Posterior vena cava (tissue), 2 donors: ENCODE measurements around the gene GNG12. TPM values are rescaled to one million over a fixed set of nuclear protein-coding genes. Genes with fewer than 3 reads are reported as not detected.
A peak's percentile ranks its signal among the peaks of the same experiment; 100 is the strongest.

ENCODE experiments used
- DNase-seq: peaks from one replicate; pipeline ENCODE4 v3.0.0-alpha.2; 2020; ENCODE audit warnings: low spot score
- intact Hi-C, 2 donors: fragments of 100-400 bp; cut with DNase I; formaldehyde crosslinking; loops; one replicate each; pipeline versions ENCODE4 v1.14.1 to v1.14.2; 2022 to 2023
- total RNA-seq, 2 donors: library from RNA; stranded (reverse); fragmentation: NEBNext Ultra II Directional; extraction: Animal tissue kit (Norgen Biotek cat#: 25700); gene quantifications; one replicate each; pipeline ENCODE4 v1.2.1, GENCODE V29; 2021
- donor health status: DM: yes; HTN: yes; CAD: no.
- donor health status: DM: yes; HTN: yes; CAD: no.

Gene GNG12
- total RNA-seq, 2 donors from 2014 or later = 165 to 166 TPM

DNA sequence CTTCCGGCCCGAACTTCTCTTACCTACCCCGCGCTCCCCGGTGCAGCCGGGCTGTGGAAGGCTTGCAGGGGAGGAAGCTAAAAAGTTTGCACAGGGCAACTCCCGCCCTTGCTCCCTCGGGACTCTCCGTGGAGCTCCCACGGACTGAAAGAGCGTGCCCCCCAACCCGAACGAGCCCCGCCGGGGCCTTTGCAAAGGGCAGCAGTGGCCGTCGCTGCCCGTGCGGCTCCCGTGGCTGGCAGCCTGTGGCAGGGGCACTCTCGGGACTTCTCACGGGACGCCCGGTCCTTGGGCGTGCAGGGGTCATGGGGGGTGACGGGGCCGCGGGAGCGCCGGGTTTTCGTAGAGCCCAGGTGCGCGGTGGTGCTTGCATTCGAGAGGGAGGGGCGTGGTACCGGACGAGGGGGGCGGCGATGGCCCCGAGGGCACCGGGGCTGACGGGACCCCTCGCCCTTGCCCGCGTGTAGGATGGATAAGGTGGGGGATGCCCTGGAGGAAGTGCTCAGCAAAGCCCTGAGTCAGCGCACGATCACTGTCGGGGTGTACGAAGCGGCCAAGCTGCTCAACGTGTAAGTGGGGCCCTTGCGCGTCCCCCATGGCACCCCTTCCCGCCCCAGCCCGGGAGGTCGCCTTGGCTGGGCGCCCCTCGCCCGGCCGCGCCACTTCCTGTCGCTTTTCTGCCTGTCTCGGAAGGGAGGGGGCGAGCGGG is 147.6 kb downstream of the GNG12 start:
- peak; percentile 89 for DNase-seq

DNA sequence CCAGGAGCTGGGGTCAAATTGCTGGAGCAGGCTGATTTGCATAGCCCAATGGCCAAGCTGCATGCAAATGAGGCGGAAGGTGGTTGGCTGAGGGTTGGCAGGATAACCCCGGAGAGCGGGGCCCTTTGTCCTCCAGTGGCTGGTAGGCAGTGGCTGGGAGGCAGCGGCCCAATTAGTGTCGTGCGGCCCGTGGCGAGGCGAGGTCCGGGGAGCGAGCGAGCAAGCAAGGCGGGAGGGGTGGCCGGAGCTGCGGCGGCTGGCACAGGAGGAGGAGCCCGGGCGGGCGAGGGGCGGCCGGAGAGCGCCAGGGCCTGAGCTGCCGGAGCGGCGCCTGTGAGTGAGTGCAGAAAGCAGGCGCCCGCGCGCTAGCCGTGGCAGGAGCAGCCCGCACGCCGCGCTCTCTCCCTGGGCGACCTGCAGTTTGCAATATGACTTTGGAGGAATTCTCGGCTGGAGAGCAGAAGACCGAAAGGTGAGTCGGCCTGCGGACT is 148.2 kb downstream of the GNG12 start, which contains the start of gene GADD45A:
Gene GADD45A (plus strand): TSS at position 135 of the 491 bp plus-strand sequence. CDS start 294 bp downstream, at position 429.
- DNase-seq = peak; percentile 99
- intact Hi-C loops = loop anchor here (5.0 to 10.0 kb wide), 4 partner anchors 70 to 150 kb away; partner anchors contain the start of gene GNG12 (in 1 of the 2)

More for the DNA sequence above, 147.6 kb downstream of the GNG12 start:
- intact Hi-C loops = loop anchor here (5.0 to 10.0 kb wide), 4 partner anchors 69 to 149 kb away; partner anchors contain the start of gene GNG12 (in 1 of the 2)

DNA sequence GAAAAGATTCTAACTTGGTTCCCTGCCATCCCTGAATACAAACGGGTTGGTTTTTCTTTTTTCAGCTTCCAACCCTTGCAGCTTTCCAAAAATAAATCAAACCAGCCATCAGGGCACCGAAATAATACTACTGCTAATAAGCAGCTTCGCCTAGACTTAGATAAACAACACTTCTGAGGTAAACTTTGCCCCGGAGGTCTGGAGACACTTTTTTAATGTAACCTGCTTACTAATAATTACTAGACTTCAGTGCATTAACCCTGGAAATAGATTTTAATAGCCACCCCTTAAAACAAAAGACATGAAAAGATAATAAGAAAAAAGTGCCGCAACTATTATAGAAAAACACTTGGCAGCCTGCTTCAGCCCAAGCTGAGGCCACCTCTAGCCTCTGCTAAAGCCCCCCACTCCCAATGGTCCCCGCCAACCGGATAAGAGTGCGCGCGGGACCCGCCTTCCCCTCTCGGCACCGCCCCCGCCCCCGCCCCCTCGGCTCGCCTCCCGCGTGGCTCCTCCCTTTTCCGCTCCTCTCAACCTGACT is 148.7 kb downstream of the GNG12 start:
- intact Hi-C loops = loop anchor here (5.0 to 10.0 kb wide), 5 partner anchors 70 to 1112 kb away; partner anchors contain the start of gene GNG12 (in 1 of the 2)
- no peak for DNase-seq

DNA sequence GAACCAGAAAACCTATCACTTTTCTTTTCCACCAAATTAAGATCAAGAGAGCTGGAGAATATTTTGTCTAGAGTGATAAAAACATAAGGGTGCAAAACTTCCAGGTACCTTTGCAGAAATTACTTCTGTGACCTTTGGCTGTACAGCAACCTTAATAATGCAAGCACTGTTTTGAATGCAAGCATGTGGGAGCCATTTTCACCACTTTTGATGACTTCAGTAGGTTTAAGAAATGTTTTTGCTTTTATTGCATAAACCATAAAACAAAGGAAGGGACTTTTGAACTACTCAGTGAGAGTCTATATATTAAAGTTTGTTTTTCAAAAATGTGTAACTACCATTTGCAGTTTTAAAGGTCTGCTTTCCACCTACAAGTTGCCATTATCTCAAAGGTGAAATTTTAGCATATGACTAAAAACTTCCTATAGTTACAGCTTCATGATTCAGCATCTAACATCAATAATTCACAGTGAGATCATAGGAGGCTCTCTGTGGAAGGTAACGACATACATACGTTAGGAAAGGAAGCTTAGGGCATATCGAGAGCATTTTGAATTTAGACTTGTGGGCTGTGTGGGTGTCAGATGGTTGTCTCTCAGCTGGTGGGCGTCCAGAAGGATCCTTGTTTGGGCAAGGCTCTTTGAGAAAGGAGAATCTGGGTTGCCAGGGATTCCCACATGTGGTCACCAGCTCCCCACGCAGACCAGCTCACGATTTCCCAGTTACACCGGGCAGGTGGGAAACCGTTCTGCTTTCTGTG is 149.3 kb downstream of the GNG12 start:
- DNase-seq = no peak
- intact Hi-C loops = loop anchor here (5.0 to 10.0 kb wide), 4 partner anchors 71 to 1112 kb away; partner anchors contain the start of gene GNG12 (in 1 of the 2)

DNA sequence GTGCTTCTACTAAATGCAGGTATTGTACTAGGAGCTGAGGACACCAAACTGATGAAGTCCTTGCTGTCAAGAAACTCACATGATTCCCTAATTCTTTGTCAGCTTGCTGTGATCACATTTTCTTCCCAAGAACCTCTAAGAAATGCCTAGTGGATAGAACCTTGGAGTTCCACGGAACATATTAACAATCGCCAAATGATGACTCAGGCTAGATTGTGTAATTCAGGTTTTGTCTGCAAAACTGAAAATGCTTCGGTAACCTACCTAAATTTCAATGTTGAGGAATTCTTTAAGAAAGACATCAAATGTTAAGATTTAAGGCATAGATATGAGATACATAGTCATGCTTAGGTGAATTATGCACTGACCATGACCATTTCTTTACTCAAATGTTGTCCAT is 150.0 kb downstream of the GNG12 start:
- intact Hi-C loops = loop anchor here (5.0 to 10.0 kb wide), 4 partner anchors 71 to 1111 kb away; partner anchors contain the start of gene GNG12 (in 1 of the 2)
- no peak for DNase-seq

DNA sequence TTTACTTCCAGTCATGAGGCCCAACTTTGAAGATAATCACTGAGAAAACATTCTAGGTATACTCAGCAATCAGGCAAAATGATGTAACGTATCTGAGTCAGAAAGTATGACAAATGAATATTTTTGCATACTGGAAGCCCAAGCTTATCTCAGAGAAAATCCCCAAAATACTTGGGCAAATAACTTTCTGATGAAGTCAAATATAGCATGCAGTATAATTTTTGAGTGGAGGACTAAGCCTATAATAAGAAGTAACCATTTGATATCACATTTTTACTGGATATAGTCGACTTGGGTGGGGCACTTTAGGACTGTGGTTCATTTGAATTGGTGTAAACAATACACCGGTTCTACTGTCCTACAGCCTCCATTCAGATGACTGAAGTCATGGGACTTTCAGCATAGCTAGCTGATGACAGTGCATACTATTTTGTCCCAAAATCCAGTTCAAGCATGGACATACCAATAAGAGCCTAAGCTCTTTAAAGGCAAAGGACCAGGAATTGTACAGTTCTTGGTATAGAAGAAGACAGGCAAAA is 150.5 kb downstream of the GNG12 start:
- intact Hi-C loops = loop anchor here (5.0 to 10.0 kb wide), 4 partner anchors 72 to 1110 kb away; partner anchors contain the start of gene GNG12 (in 1 of the 2)
- no peak for DNase-seq

DNA sequence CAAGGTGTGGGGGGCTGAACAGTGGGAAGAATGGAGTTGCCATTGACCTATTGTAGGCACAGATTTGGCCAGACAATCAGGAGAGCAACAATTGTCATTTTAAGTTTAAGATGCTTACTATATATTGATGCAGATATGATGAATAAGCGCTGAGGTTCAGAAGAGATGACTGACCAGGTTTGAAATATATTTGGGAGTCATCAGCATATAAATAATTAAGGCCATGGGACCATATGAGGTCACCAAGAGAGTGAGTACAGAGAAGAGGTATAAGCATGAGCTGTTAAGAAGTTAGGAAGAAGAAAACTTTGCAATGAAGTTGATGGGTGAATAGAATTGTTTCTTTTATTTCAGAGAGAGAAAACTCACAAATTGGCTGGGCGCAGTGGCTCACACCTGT is 152.8 kb downstream of the GNG12 start:
- intact Hi-C loops = loop anchor here (5.0 to 10.0 kb wide), 4 partner anchors 74 to 1108 kb away; partner anchors contain the start of gene GNG12 (in 1 of the 2)
- no peak for DNase-seq

DNA sequence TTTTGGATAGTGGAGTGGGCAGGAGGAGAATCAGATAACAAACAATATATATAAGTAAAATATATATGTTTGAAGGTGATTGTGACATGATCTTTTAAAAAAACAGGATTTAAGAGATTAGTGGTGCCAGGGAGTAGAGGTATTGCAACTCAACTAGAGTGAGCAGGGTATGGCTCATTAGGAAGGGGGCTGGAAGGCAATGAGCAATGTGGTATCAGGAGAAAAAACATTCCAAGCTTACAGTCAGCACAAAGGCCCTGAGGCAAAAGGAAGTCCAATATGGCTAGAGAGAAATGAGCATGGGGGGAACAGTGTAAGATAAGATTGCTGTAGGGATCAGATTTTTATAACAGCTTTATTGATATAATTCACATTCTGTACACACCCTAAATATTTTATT is 153.6 kb downstream of the GNG12 start:
- intact Hi-C loops = loop anchor here (5.0 to 10.0 kb wide), 4 partner anchors 75 to 1107 kb away; partner anchors contain the start of gene GNG12 (in 1 of the 2)
- no peak for DNase-seq

DNA sequence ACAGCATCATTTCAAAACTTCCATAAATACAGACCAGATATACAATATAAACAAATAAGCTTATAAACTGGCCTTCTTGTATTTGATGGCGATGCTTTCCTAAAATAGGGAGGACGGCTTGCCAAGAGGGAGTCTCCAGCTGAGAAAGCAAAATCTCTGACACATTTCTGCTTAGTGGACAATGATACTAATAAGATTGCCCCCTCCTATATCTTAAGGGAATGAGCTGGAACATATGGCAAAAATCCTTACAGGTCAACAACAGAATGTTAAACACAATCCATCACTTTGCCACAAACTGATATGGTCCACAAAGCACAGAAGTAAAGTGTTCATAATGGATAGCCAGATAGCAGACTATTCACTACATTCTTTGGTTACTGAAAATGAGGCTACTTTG is 155.3 kb downstream of the GNG12 start:
- intact Hi-C loops = no loop called here
- no peak for DNase-seq

DNA sequence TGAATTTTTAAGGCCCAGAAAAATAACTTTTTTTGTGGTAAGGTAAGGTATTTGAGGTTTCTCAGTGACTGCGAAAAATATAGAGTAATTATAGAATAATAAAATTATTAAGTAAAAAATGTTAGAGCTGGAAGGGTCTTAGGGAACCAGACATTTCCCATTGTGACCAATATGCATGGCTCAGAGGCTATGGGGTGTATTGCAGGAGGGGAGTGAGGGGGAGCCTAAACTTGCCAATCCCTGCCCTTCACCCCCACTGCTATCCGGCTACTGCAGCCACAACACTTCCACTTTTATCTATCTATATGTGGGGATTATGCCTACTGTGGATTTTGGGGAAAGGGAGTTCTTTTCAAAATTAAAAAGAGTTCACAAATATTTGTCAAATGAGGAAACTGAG is 155.9 kb downstream of the GNG12 start:
- DNase-seq = no peak
- intact Hi-C loops = no loop called here

DNA sequence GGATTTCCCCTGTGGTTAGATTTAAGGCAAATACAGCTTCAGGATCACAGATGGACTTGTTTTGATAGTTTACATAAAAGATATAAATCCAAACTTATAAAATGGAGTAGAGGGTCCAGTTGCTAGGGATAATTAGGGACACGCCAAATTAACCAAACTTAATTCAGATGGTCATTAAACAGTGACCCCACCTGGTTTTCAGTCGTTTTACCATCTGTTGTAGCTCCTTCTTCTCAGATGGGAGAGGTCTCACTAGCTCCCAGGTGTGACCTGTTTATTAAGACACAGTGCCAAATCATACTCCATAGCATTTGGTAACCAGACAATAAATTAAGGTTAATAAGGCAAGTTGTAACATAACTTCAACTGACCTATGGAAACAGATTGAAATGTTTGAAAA is 156.3 kb downstream of the GNG12 start:
- intact Hi-C loops = no loop called here
- no peak for DNase-seq

DNA sequence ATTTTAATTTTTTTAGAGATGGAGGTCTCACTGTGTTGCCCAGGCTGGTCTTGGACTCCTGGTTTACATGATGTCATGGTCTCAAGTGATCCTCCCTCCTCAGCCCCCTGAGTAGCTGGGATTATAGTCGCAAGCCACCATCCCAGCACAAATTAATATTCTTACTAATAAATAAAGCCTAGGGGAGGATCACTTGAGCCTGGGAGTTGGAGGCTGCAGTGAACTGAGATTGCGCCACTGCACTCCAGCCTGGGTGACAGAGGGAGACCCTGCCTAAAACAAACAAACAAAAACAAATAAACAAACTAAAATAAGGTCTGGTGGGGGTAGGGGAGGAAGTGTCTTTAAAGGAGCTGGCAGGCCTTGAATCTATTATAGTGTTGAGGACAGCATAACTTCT is 157.0 kb downstream of the GNG12 start:
- intact Hi-C loops = no loop called here
- no peak for DNase-seq

DNA sequence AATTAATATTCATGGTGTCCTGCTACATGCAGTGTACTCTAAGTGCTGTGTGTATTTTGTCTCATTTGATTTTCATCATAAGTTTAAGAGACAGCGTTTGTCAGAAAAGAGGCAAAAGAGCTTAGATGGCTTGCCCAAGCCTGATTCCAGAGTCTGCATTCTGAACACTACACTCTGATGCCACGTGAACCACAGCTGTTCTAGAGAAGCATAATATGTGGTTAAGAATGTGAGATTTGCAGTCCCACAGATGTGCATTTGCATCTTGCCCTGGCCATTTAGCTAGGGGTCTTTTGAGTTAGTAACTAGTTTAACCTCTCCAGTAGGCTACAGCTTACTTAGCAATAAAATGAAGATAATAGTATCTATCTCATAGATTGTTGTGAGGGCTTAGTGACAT is 157.5 kb downstream of the GNG12 start:
- no peak for DNase-seq
- intact Hi-C loops = no loop called here

DNA sequence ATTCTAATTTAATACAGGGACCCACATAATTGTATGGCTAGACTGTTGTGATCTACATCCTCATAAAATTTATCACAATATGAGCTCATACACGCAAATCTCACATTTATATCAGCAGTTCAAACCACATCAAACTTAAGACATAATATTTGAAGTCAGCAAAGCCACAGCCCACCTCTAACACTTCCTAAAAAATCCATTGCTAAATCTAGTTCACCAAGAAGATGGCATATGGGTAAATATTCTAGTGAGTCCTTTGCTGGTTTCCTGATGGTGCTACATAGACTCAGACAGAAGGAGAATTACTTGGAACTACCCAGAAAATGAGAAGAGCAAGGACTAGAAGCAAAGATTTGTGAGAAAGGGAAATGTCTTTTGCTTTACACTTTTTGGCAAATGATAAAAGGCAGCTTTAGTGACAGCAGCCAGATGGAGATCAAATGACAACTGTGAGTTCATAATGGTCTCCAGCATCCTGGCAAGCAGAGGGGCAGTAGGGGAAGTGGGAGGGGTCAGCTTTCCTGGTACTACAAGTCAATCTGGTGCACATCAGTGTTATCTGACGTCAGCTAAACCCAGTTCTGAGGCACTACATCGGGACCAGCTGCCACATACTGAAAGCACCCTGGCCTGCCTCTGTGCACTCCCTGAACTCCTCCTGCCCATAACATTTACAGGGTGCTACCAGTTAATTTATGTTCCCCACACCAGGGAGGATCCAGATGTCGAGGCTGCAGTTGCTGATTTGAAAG is 158.8 kb downstream of the GNG12 start:
- intact Hi-C loops = no loop called here
- DNase-seq = no peak

DNA sequence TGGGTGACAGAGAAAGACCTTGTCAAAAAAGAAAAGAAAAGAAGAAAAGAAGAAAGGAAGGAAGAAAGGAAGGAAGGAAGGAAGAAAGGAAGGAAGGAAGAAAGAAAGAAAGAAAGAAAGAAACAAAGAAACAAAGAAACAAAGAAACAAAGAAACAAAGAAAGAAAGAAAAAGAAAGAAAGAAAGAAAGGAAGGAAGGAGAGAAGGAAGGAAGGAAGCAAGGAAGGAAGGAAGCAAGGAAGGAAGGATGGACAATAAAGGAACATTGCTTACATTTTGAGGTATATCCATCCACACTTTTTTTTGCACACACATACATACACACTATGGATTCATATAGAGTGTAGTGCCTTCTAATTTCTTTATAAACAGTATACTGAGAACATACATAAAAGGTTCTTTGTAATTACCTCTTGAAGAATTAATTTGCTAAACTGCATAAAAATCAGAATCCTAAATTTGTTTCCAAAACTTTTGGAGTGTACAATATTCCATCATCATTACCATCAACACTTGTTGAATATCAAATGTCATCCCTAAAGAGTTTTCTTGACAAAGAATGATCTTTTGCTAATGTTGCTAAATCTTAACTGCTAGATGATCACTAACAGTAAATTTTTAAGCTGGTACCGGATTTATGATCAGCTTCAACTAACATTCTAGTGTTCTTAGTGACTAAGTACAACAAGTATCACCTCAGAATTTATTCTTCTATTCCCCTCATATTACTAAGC is 159.6 kb downstream of the GNG12 start:
- no peak for DNase-seq
- intact Hi-C loops = no loop called here

DNA sequence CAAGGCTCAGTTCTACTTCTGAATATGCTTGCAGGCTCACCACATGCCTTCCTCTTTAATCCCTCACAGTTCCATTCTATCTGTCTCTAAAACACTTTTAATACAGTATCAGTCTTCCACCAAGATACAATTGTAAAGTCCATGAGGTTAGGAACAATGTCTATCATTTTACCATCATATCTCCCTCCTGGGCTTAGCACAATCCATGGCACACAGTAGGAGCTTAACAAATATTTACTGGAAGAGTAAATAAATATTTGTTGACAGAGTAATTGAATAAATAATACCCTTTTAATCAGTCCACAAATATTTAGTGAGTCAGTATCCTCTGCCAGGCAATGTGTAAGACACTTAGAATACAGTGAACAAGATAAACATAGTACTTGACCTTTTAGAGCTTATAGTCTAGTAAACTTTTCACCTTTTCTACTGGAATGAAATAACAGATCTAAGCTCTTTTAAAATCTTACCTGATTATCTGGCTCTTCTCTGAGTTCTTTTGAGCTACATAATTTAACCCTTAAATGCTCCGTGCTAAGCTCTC is 160.9 kb downstream of the GNG12 start:
- DNase-seq = no peak
- intact Hi-C loops = no loop called here

DNA sequence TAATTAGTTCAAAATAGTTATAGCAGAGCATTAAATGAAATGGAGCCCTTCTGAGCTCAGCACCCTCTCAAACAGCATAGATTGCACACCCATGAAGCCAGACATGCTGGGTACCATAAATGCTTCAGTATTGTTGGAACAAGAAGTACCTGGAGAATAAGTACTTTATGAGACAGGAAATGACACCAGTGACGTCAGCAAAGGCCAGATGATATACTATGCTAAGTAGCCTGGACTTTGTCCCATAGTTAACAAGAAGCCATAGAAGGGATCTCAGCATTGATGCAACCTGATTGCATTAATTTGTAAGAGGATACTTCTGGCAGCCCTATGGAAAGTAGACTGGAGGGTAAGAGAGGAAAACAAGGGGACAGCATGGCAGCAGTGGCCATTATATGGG is 164.6 kb downstream of the GNG12 start:
- DNase-seq = no peak
- intact Hi-C loops = no loop called here

DNA sequence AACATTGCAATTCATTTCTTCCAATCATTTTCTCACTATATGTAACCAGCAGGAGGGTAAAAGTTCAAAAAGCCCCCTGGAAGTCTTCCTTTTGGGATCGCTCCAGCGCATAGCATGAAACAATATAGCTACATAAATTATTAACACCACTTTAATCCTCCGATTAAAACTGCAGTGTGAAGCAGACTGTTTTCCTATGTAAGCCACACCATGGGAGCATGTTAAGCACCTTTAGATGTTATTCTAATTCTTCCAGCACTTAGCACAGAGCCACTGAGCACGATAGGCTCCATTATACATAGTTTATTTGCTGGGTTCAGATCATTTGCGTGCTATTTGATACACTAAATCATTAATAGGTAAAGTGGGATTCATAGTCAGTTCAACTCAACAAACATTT is 166.6 kb downstream of the GNG12 start:
- no peak for DNase-seq
- intact Hi-C loops = no loop called here
